ENCODE measurements around the gene CTF1.
"Not testable (repeated sequence)": the region's sequence is repeated elsewhere in the genome, so short reads cannot be mapped to it uniquely, and the experiment has no call there.

The CTF1 gene

GRCh38 chr16:30934827-30935557, 38.6 kb downstream of the CTF1 start:
- no peak for DNase-seq

- DNase-seq = no peak
These were observed 41.3 kb downstream of the CTF1 start for GRCh38 chr16:30937692-30938091.

- DNase-seq = not testable (repeated sequence)
These were observed 43.2 kb downstream of the CTF1 start for GRCh38 chr16:30939571-30939970.

- no peak for DNase-seq
These were observed 45.4 kb downstream of the CTF1 start for GRCh38 chr16:30941600-30942425.

- no peak for DNase-seq
These were observed 46.0 kb downstream of the CTF1 start for GRCh38 chr16:30942426-30942806.

- DNase-seq = no peak
These were observed 47.9 kb downstream of the CTF1 start for GRCh38 chr16:30944352-30944751.

GRCh38 chr16:30946671-30947540, 50.5 kb downstream of the CTF1 start:
- no peak for DNase-seq

GRCh38 chr16:30947541-30947858, 51.1 kb downstream of the CTF1 start:
- DNase-seq = no peak

GRCh38 chr16:30947859-30948666, 51.6 kb downstream of the CTF1 start:
- peak; percentile 53 for DNase-seq

GRCh38 chr16:30948667-30949649, 52.5 kb downstream of the CTF1 start, which contains the start of gene ORAI3:
Gene ORAI3, plus strand, starts transcription at chr16:30949068. Its CDS starts 222 bp downstream, at chr16:30949290.
- no peak for DNase-seq

GRCh38 chr16:30949650-30950515, 53.5 kb downstream of the CTF1 start:
- DNase-seq = peak; percentile 57

- DNase-seq = no peak
These were observed 54.2 kb downstream of the CTF1 start for GRCh38 chr16:30950516-30951065.

GRCh38 chr16:30951193-30951592, 54.8 kb downstream of the CTF1 start:
- no peak for DNase-seq

- DNase-seq = no peak
These were observed 55.3 kb downstream of the CTF1 start for GRCh38 chr16:30951750-30952149.

- DNase-seq = no peak
These were observed 56.7 kb downstream of the CTF1 start for GRCh38 chr16:30953111-30953510.
